ENCODE results near the gene PTPRQ. TPM values are rescaled to one million over a fixed set of nuclear protein-coding genes. Genes with fewer than 3 reads are reported as not detected.

Gene PTPRQ
- total RNA-seq, 1 experiment from 2014 or later = not detected

DNA sequence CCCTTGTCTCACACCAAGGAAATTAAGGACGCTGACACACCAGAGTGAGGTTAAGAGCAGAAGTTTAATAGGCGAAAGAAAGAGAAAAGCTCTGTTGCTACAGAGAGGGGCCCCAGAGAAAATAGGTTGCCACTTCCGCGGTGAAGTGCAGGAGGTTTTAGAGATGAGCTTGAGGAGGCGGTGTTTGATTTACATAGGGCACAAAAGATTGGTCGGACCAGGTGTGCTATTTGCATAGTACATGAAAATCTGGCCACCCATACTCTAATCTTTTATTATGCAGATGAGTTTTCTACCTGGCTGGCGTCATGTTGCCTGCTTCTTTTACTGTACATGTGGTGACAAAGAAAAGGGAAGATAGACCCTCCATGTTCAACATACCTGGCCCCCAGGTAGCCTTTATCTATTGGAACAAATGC lies 240.1 kb downstream of the PTPRQ start:
- no peak for TF ChIP-seq ZBTB21 (CRISPR knock-in tag; IDR thresholded peaks at IDR 0.05; ENCODE audit: borderline replicate concordance)
- peak; percentile 29; the same call in 1 of the 2 replicates for TF ChIP-seq TEAD1 (CRISPR knock-in tag; IDR thresholded peaks at IDR 0.05)
- no peak for TF ChIP-seq ZNF423 (CRISPR knock-in tag; IDR thresholded peaks at IDR 0.05)
- no peak for TF ChIP-seq ZNF512 (CRISPR knock-in tag; IDR thresholded peaks at IDR 0.05; ENCODE audit: borderline replicate concordance)

GRCh38 chr12:80690090-80690489 lies 246.1 kb downstream of the PTPRQ start:
- TF ChIP-seq RORB (CRISPR knock-in tag; IDR thresholded peaks at IDR 0.05) (no peak), EMX1 (CRISPR knock-in tag; IDR thresholded peaks at IDR 0.05) (no peak), FOXK1 (CRISPR knock-in tag; IDR thresholded peaks at IDR 0.05) (no peak), E2F4 (CRISPR knock-in tag; IDR thresholded peaks at IDR 0.05; ENCODE audit: borderline replicate concordance, low read depth) (no peak), ZBTB43 (CRISPR knock-in tag; IDR thresholded peaks at IDR 0.05) (no peak), NR1H2 (CRISPR knock-in tag; IDR thresholded peaks at IDR 0.05) (no peak), ZMAT4 (CRISPR knock-in tag; IDR thresholded peaks at IDR 0.05) (no peak)
- peaks cover 7% of the 10 kb centered on the region for H3K9me3 Mint-ChIP-seq
- H3K36me3 Mint-ChIP-seq = no peaks in the 10 kb centered on the region
- POLR2A ChIA-PET = no interaction called here
- no peak overlapping the region for H3K27ac Mint-ChIP-seq
- ATAC-seq (no peak), DNase-seq (ENCODE audit: low spot score) (no peak)
- no peaks in the 10 kb centered on the region for H3K27me3 Mint-ChIP-seq (ENCODE audit: low read depth)
- H3K4me3 Mint-ChIP-seq = no peak overlapping the region
- H3K4me1 Mint-ChIP-seq = peaks cover 4% of the 10 kb centered on the region; the same call in 1 of the 2 replicates
- CTCF ChIA-PET = interaction anchor here (1.5 kb wide), 1 partner anchor 21 kb away, joined by 3 read pairs; no protein-coding TSS in a partner anchor

More for the DNA sequence above, 240.1 kb downstream of the PTPRQ start:
- Mint-ChIP-seq H3K27ac (peak overlapping the region; percentile 97), H3K36me3 (no peaks in the 10 kb centered on the region), H3K4me1 (peaks cover 16% of the 10 kb centered on the region), H3K4me3 (peak overlapping the region; percentile 57), H3K9me3 (peaks cover 7% of the 10 kb centered on the region), H3K27me3 (ENCODE audit: low read depth) (no peaks in the 10 kb centered on the region)
- ChIA-PET CTCF (interaction anchor here (0.6 to 2.0 kb wide), 8 partner anchors 15 to 574 kb away, joined by 3 to 10 read pairs (median 4); no protein-coding TSS in a partner anchor), POLR2A (no interaction called here)
- peak; percentile 48 for DNase-seq (ENCODE audit: low spot score)
- ATAC-seq = peak; percentile 98

GRCh38 chr12:80690513-80690912 lies 246.5 kb downstream of the PTPRQ start:
- Mint-ChIP-seq H3K36me3 (no peaks in the 10 kb centered on the region), H3K9me3 (peaks cover 7% of the 10 kb centered on the region), H3K27ac (no peak overlapping the region), H3K27me3 (ENCODE audit: low read depth) (no peaks in the 10 kb centered on the region), H3K4me1 (peaks cover 4% of the 10 kb centered on the region; the same call in 1 of the 2 replicates), H3K4me3 (no peak overlapping the region)
- ATAC-seq = no peak
- ChIA-PET CTCF (interaction anchor here (1.5 kb wide), 1 partner anchor 20 kb away, joined by 3 read pairs; no protein-coding TSS in a partner anchor), POLR2A (no interaction called here)
- TF ChIP-seq, protein P1, sequence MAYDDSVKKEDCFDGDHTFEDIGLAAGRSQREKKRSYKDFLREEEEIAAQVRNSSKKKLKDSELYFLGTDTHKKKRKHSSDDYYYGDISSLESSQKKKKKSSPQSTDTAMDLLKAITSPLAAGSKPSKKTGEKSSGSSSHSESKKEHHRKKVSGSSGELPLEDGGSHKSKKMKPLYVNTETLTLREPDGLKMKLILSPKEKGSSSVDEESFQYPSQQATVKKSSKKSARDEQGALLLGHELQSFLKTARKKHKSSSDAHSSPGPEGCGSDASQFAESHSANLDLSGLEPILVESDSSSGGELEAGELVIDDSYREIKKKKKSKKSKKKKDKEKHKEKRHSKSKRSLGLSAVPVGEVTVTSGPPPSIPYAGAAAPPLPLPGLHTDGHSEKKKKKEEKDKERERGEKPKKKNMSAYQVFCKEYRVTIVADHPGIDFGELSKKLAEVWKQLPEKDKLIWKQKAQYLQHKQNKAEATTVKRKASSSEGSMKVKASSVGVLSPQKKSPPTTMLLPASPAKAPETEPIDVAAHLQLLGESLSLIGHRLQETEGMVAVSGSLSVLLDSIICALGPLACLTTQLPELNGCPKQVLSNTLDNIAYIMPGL (CRISPR knock-in tag; IDR thresholded peaks at IDR 0.05) = no peak
- DNase-seq (ENCODE audit: low spot score) = no peak

DNA sequence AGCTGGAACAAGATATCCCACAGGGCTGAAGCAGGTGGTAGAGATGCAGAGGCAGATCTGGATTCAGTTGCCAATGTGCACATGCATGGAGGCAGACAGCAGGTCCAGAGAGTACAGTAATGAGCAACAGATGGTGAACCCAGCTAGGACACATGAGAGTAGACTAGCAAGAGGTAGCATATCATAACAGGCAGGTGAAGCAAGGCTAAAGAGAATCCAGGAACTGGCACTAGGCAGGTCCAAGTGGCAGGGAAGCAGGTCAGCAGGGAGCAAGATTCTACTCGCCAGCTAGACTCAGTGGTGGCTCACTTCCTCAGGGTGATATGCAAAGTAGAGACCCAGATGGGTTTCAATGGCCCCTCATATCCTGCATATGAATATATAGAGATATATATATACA lies 248.1 kb downstream of the PTPRQ start:
- CTCF ChIA-PET = interaction anchor here (0.7 kb wide), 1 partner anchor 11 kb away, joined by 3 read pairs; no protein-coding TSS in a partner anchor
- no peak for ATAC-seq
- H3K36me3 Mint-ChIP-seq = no peaks in the 10 kb centered on the region
- no peak for TF ChIP-seq ZNF281 (CRISPR knock-in tag; IDR thresholded peaks at IDR 0.05)
- TF ChIP-seq RELA (CRISPR knock-in tag; IDR thresholded peaks at IDR 0.05; ENCODE audit: borderline replicate concordance) = no peak
- TF ChIP-seq JUN (CRISPR knock-in tag; IDR thresholded peaks at IDR 0.05) = no peak
- no peak for TF ChIP-seq ZNF671 (CRISPR knock-in tag; IDR thresholded peaks at IDR 0.05)
- TF ChIP-seq ZSCAN18 (CRISPR knock-in tag; IDR thresholded peaks at IDR 0.05) = no peak
- no peak for TF ChIP-seq CREB1 (CRISPR knock-in tag; IDR thresholded peaks at IDR 0.05)
- TF ChIP-seq SOX15 (CRISPR knock-in tag; IDR thresholded peaks at IDR 0.05) = no peak
- no peak for TF ChIP-seq NFATC4 (CRISPR knock-in tag; IDR thresholded peaks at IDR 0.05)

More for the DNA sequence above, 248.1 kb downstream of the PTPRQ start:
- Mint-ChIP-seq H3K4me1 (peaks cover 4% of the 10 kb centered on the region; the same call in 1 of the 2 replicates), H3K4me3 (no peak overlapping the region), H3K9me3 (peaks cover 2% of the 10 kb centered on the region), H3K27me3 (ENCODE audit: low read depth) (no peaks in the 10 kb centered on the region), H3K27ac (no peak overlapping the region)
- POLR2A ChIA-PET = no interaction called here
- DNase-seq (ENCODE audit: low spot score) = no peak
